ENCODE results near the gene TMEM147.

Gene TMEM147

GRCh38 chr19:35525873-35526272 lies 19.6 kb upstream of the TMEM147 start:
- Histone ChIP-seq H3K4me3 (replicated peaks; ENCODE audit: insufficient read depth, low read length) (no peak overlapping the region), H3K27me3 (ENCODE audit: insufficient read depth, poor library complexity, severe bottlenecking) (peaks cover 9% of the 10 kb centered on the region), H3K27ac (replicated peaks) (no peak overlapping the region)
- TF ChIP-seq REST (IDR thresholded peaks at IDR 0.05; ENCODE audit: insufficient replicate concordance, low read depth) (no peak), SPI1 (IDR thresholded peaks at IDR 0.05; ENCODE audit: borderline replicate concordance, low read depth) (no peak), CTCF (IDR thresholded peaks at IDR 0.05; ENCODE audit: insufficient read depth, low read length) (no peak), POLR2AphosphoS5 (IDR thresholded peaks at IDR 0.05; ENCODE audit: low read depth) (no peak), GABPA (IDR thresholded peaks at IDR 0.05; ENCODE audit: low read depth) (no peak)
- DNase-seq (ENCODE audit: low read depth in 1 of 2, low spot score in 1 of 2), result no peak

DNA sequence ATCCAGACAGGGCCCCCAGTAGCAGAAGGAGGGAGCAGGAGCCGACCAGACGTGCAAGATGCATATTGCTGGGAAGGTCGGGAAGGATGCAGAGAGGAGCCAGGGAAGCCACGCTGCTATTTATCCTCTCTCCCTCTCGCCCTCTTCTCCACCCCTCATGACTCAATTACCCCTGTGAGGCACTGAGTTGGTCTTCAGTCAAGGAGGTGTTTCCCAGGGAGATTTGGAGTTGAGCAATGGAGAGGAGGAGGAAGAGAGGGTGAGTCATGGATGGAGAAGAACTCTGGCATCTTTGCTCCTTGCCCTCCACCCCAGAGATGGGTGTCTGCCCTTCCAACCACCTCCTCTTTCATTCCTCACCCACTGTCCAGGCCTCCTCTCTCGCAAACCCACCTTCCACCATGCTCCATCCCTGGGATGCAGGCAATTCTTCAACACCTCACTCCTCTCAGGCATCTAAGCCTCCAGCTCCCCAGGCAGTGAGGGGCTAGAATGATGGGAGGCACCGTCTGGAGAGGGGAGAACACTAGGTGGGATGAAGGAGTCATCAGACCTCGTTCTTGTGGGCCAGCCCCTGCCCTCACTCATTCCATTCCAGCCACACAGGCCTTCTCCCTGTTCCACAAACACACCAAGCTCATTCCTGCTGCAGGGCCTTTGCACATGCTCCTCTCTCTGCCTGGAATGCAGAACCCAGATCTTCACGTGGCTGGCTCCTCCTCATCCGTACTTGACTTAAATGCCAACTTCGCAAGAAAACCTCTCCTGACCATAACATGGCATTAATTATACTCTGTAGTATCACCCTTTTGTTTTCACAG lies 17.0 kb upstream of the TMEM147 start, which contains the start of gene SBSN:
Gene SBSN, minus strand, starts transcription at position 94 of the 821 bp plus-strand sequence. Its CDS starts 30 bp downstream, at position 64.
- no peak for DNase-seq (ENCODE audit: low read depth in 1 of 2, low spot score in 1 of 2)
- TF ChIP-seq SPI1 (IDR thresholded peaks at IDR 0.05; ENCODE audit: borderline replicate concordance, low read depth), result no peak
- TF ChIP-seq CTCF (IDR thresholded peaks at IDR 0.05; ENCODE audit: insufficient read depth, low read length), result no peak
- TF ChIP-seq REST (IDR thresholded peaks at IDR 0.05; ENCODE audit: insufficient replicate concordance, low read depth), result no peak
- TF ChIP-seq POLR2AphosphoS5 (IDR thresholded peaks at IDR 0.05; ENCODE audit: low read depth), result no peak
- TF ChIP-seq GABPA (IDR thresholded peaks at IDR 0.05; ENCODE audit: low read depth), result no peak
- peaks cover 10% of the 10 kb centered on the region for H3K27me3 ChIP-seq (ENCODE audit: insufficient read depth, poor library complexity, severe bottlenecking)

GRCh38 chr19:35529241-35530218 lies 15.9 kb upstream of the TMEM147 start:
- Histone ChIP-seq H3K27ac (replicated peaks) (no peak overlapping the region), H3K4me3 (replicated peaks; ENCODE audit: insufficient read depth, low read length) (no peak overlapping the region), H3K27me3 (ENCODE audit: insufficient read depth, poor library complexity, severe bottlenecking) (peaks cover 19% of the 10 kb centered on the region)
- DNase-seq (ENCODE audit: low read depth in 1 of 2, low spot score in 1 of 2), result no peak
- no peak for TF ChIP-seq GABPA (IDR thresholded peaks at IDR 0.05; ENCODE audit: low read depth)
- no peak for TF ChIP-seq SPI1 (IDR thresholded peaks at IDR 0.05; ENCODE audit: borderline replicate concordance, low read depth)
- TF ChIP-seq REST (IDR thresholded peaks at IDR 0.05; ENCODE audit: insufficient replicate concordance, low read depth), result no peak
- TF ChIP-seq CTCF (IDR thresholded peaks at IDR 0.05; ENCODE audit: insufficient read depth, low read length), result no peak
- no peak for TF ChIP-seq POLR2AphosphoS5 (IDR thresholded peaks at IDR 0.05; ENCODE audit: low read depth)

More for the DNA sequence above, 17.0 kb upstream of the TMEM147 start, which contains the start of gene SBSN:
- no peak within 1 kb of the TSS for H3K4me3 ChIP-seq (replicated peaks; ENCODE audit: insufficient read depth, low read length)
- H3K27ac ChIP-seq (replicated peaks), result no peak within 1 kb of the TSS

All from HL-60 (cell line).